ENCODE data around the gene KRT5.

The KRT5 gene

GRCh38 chr12:52519826-52520662 is at the start of gene KRT5:
Gene KRT5, minus strand, starts transcription at chr12:52520394. Its CDS starts 98 bp downstream, at chr12:52520296.
- peaks cover 96% of the 10 kb centered on the region for H3K27me3 ChIP-seq (ENCODE audit: insufficient read depth, low read depth, severe bottlenecking)

GRCh38 chr12:52568111-52568510 is 47.9 kb upstream of the KRT5 start:
- peaks cover 90% of the 10 kb centered on the region for H3K27me3 ChIP-seq (ENCODE audit: insufficient read depth, low read depth, severe bottlenecking)
- TF ChIP-seq CTCF (IDR thresholded peaks at IDR 0.05; ENCODE audit: low read depth, low read length): no peak
- no peak overlapping the region for H3K27ac ChIP-seq
- H3K36me3 ChIP-seq: no peaks in the 10 kb centered on the region
- DNase-seq: no peak
- no peaks in the 10 kb centered on the region for H3K9me3 ChIP-seq (ENCODE audit: severe bottlenecking)
- no peak overlapping the region for H3K4me3 ChIP-seq (ENCODE audit: low read depth, low read length)

More at GRCh38 chr12:52519826-52520662, at the start of gene KRT5:
- no peak for TF ChIP-seq CTCF (IDR thresholded peaks at IDR 0.05; ENCODE audit: low read depth, low read length)
- Histone ChIP-seq H3K36me3 (no peaks in the 10 kb centered on the region), H3K9me3 (ENCODE audit: severe bottlenecking) (no peaks in the 10 kb centered on the region), H3K4me3 (ENCODE audit: low read depth, low read length) (no peak within 1 kb of the TSS), H3K27ac (no peak within 1 kb of the TSS)
- DNase-seq: no peak

- Histone ChIP-seq H3K36me3 (no peaks in the 10 kb centered on the region), H3K9me3 (ENCODE audit: severe bottlenecking) (no peaks in the 10 kb centered on the region), H3K27ac (no peak overlapping the region), H3K27me3 (ENCODE audit: insufficient read depth, low read depth, severe bottlenecking) (peaks cover 85% of the 10 kb centered on the region), H3K4me3 (ENCODE audit: low read depth, low read length) (no peak overlapping the region)
- TF ChIP-seq CTCF (IDR thresholded peaks at IDR 0.05; ENCODE audit: low read depth, low read length): no peak
- DNase-seq: no peak
Observed at GRCh38 chr12:52566847-52567291, 46.7 kb upstream of the KRT5 start.

- no peaks in the 10 kb centered on the region for H3K9me3 ChIP-seq (ENCODE audit: severe bottlenecking)
- H3K4me3 ChIP-seq (ENCODE audit: low read depth, low read length): no peak overlapping the region
- no peak overlapping the region for H3K27ac ChIP-seq
- no peak for TF ChIP-seq CTCF (IDR thresholded peaks at IDR 0.05; ENCODE audit: low read depth, low read length)
- no peak for DNase-seq
- no peaks in the 10 kb centered on the region for H3K36me3 ChIP-seq
- H3K27me3 ChIP-seq (ENCODE audit: insufficient read depth, low read depth, severe bottlenecking): peaks cover 84% of the 10 kb centered on the region
Observed at GRCh38 chr12:52564582-52564981, 44.4 kb upstream of the KRT5 start.

GRCh38 chr12:52561880-52562449 is 41.8 kb upstream of the KRT5 start:
- H3K27ac ChIP-seq: no peak overlapping the region
- H3K9me3 ChIP-seq (ENCODE audit: severe bottlenecking): no peaks in the 10 kb centered on the region
- H3K36me3 ChIP-seq: no peaks in the 10 kb centered on the region
- H3K27me3 ChIP-seq (ENCODE audit: insufficient read depth, low read depth, severe bottlenecking): peaks cover 81% of the 10 kb centered on the region
- no peak overlapping the region for H3K4me3 ChIP-seq (ENCODE audit: low read depth, low read length)
- no peak for DNase-seq
- TF ChIP-seq CTCF (IDR thresholded peaks at IDR 0.05; ENCODE audit: low read depth, low read length): peak; percentile 40

Data from WERI-Rb-1 (cell line).